Body of pancreas (tissue), 4 donors: ENCODE data around the gene CTSC.

Experiments used
- POLR2A ChIP-seq, 3 donors: fragments of 450-650 bp; IDR thresholded peaks; one replicate each; pipeline ENCODE4 v1.6.1; 2016; ENCODE audit warnings: antibody characterized with exemption in 3 of 3, mild to moderate bottlenecking in 2 of 3
- TF ChIP-seq, protein P1 (sequence below), 7 experiments: fragments of 450-650 bp in 4 of 7; fragments of 200-600 bp in 3 of 7; sonication (generic) in 3 of 7; IDR thresholded peaks; one replicate each; pipeline ENCODE4 v1.5.1; 2016 to 2019; ENCODE audit warnings: antibody characterized with exemption in 7 of 7

DNA sequence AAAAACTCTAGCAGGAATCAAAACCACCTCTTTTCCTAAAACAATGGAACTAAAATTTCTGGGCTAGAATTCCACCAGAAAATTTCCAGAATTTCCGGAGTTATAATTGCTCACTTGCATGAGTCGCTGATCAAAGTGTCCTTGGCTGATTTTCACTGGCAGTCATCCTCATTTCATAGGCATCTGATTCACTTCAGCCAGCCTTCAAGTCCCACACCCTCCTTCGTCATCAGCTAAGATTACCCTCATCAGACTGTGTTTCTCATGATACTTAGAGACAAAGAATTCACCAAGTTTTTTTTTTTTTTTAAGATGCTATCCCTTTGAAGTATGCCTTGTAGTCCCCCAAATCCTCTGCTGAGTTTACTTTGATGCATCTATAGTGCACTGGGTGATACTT lies 90.8 kb downstream of the CTSC start:
- TF ChIP-seq, protein P1, sequence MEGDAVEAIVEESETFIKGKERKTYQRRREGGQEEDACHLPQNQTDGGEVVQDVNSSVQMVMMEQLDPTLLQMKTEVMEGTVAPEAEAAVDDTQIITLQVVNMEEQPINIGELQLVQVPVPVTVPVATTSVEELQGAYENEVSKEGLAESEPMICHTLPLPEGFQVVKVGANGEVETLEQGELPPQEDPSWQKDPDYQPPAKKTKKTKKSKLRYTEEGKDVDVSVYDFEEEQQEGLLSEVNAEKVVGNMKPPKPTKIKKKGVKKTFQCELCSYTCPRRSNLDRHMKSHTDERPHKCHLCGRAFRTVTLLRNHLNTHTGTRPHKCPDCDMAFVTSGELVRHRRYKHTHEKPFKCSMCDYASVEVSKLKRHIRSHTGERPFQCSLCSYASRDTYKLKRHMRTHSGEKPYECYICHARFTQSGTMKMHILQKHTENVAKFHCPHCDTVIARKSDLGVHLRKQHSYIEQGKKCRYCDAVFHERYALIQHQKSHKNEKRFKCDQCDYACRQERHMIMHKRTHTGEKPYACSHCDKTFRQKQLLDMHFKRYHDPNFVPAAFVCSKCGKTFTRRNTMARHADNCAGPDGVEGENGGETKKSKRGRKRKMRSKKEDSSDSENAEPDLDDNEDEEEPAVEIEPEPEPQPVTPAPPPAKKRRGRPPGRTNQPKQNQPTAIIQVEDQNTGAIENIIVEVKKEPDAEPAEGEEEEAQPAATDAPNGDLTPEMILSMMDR (IDR thresholded peaks at IDR 0.05) = no peak
- no peak for TF ChIP-seq POLR2A (IDR thresholded peaks at IDR 0.05)
